Chondrocyte (in vitro differentiated cells): ENCODE measurements around the gene MRTFA. TPM values are rescaled to one million over a fixed set of nuclear protein-coding genes. Genes with fewer than 3 reads are reported as not detected.

Experiments
- DNase-seq: peaks from one replicate; pipeline ENCODE4 v3.0.0; 2021; ENCODE audit warnings: mixed read lengths, low spot score
- H3K27ac Mint-ChIP-seq: one replicate; pipeline ENCODE4 v1.8.0; 2021; ENCODE audit warnings: mild to moderate bottlenecking, moderate library complexity, mixed read lengths; ENCODE audit not compliant: unreplicated experiment
- H3K27me3 Mint-ChIP-seq: 2 replicates; pipeline ENCODE4 v1.8.0; 2021; ENCODE audit warnings: low read depth, mixed read lengths
- H3K36me3 Mint-ChIP-seq: 2 replicates; pipeline ENCODE4 v1.8.0; 2021; ENCODE audit warnings: low read depth, mixed read lengths
- H3K4me1 Mint-ChIP-seq: 2 replicates; pipeline ENCODE4 v1.8.0; 2021; ENCODE audit warnings: low read depth, mild to moderate bottlenecking, mixed read lengths
- H3K4me3 Mint-ChIP-seq: one replicate; pipeline ENCODE4 v1.8.0; 2021; ENCODE audit warnings: mild to moderate bottlenecking, moderate library complexity, mixed read lengths; ENCODE audit not compliant: unreplicated experiment
- H3K9me3 Mint-ChIP-seq: 2 replicates; pipeline ENCODE4 v1.8.0; 2021; ENCODE audit warnings: low read depth, mixed read lengths
- total RNA-seq: library from RNA; stranded (reverse); gene quantifications from 3 replicates; pipeline ENCODE4 v1.2.1, GENCODE V29; 2021
- TF ChIP-seq, protein P1 (sequence below): fragments of 200-600 bp; sonication (generic); IDR thresholded peaks from 2 replicates; pipeline ENCODE4 v1.5.0; 2021; ENCODE audit warnings: antibody characterized with exemption, mild to moderate bottlenecking, moderate library complexity

Gene MRTFA
- total RNA-seq, 1 donor from 2014 or later: 69.8 TPM

GRCh38 chr22:40476341-40476740 is 160.2 kb downstream of the MRTFA start:
- Mint-ChIP-seq H3K4me1 (peaks cover 33% of the 10 kb centered on the region), H3K4me3 (no peak overlapping the region), H3K27me3 (no peaks in the 10 kb centered on the region), H3K36me3 (no peaks in the 10 kb centered on the region), H3K27ac (peak overlapping the region; percentile 74), H3K9me3 (no peaks in the 10 kb centered on the region)
- no peak for DNase-seq
- TF ChIP-seq, protein P1, sequence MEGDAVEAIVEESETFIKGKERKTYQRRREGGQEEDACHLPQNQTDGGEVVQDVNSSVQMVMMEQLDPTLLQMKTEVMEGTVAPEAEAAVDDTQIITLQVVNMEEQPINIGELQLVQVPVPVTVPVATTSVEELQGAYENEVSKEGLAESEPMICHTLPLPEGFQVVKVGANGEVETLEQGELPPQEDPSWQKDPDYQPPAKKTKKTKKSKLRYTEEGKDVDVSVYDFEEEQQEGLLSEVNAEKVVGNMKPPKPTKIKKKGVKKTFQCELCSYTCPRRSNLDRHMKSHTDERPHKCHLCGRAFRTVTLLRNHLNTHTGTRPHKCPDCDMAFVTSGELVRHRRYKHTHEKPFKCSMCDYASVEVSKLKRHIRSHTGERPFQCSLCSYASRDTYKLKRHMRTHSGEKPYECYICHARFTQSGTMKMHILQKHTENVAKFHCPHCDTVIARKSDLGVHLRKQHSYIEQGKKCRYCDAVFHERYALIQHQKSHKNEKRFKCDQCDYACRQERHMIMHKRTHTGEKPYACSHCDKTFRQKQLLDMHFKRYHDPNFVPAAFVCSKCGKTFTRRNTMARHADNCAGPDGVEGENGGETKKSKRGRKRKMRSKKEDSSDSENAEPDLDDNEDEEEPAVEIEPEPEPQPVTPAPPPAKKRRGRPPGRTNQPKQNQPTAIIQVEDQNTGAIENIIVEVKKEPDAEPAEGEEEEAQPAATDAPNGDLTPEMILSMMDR: no peak

- TF ChIP-seq, protein P1: no peak
- Mint-ChIP-seq H3K36me3 (no peaks in the 10 kb centered on the region), H3K27me3 (no peaks in the 10 kb centered on the region), H3K27ac (no peak overlapping the region), H3K4me1 (peaks cover 28% of the 10 kb centered on the region), H3K4me3 (no peak overlapping the region), H3K9me3 (no peaks in the 10 kb centered on the region)
- DNase-seq: no peak
Measured at GRCh38 chr22:40473703-40474102, 162.8 kb downstream of the MRTFA start.

GRCh38 chr22:40472579-40472978 is 163.9 kb downstream of the MRTFA start:
- no peak overlapping the region for H3K4me3 Mint-ChIP-seq
- TF ChIP-seq, protein P1: no peak
- H3K27ac Mint-ChIP-seq: no peak overlapping the region
- H3K36me3 Mint-ChIP-seq: no peaks in the 10 kb centered on the region
- H3K27me3 Mint-ChIP-seq: no peaks in the 10 kb centered on the region
- H3K4me1 Mint-ChIP-seq: peaks cover 29% of the 10 kb centered on the region
- DNase-seq: no peak
- no peaks in the 10 kb centered on the region for H3K9me3 Mint-ChIP-seq

DNA sequence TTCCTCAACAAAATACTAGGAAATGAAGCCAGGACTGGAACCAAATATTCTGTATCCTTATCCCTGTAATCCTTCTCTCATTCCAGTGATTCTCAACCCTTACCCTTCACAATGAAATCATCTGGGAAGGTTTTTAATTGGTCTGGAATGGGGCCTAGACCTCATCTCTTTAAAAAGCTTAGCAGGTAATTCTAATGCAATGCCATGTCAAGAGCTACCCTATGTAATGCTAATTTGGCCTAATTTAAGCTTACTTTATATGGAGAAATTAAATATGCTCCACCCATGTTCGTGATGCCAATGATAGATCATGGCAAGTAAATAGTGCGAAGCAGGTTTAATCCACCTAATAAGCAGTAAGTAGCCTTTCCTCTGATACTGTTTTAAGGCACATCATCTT is 164.5 kb downstream of the MRTFA start:
- TF ChIP-seq, protein P1: no peak
- Mint-ChIP-seq H3K27me3 (no peaks in the 10 kb centered on the region), H3K4me3 (no peak overlapping the region), H3K9me3 (no peaks in the 10 kb centered on the region), H3K4me1 (peaks cover 30% of the 10 kb centered on the region), H3K27ac (no peak overlapping the region), H3K36me3 (no peaks in the 10 kb centered on the region)
- no peak for DNase-seq

GRCh38 chr22:40469181-40469580 is 167.3 kb downstream of the MRTFA start:
- no peaks in the 10 kb centered on the region for H3K27me3 Mint-ChIP-seq
- TF ChIP-seq, protein P1: no peak
- H3K27ac Mint-ChIP-seq: no peak overlapping the region
- H3K36me3 Mint-ChIP-seq: no peaks in the 10 kb centered on the region
- DNase-seq: no peak
- no peaks in the 10 kb centered on the region for H3K9me3 Mint-ChIP-seq
- peaks cover 27% of the 10 kb centered on the region for H3K4me1 Mint-ChIP-seq
- H3K4me3 Mint-ChIP-seq: no peak overlapping the region
